22Rv1 (cell line): Measurements from ENCODE around the gene AIRE.

Experiments
- ZFX ChIP-seq: fragments of 450-650 bp; IDR thresholded peaks from 2 replicates; pipeline ENCODE4 v1.6.1; 2017; ENCODE audit warnings: antibody characterized with exemption, borderline replicate concordance
- TF ChIP-seq, protein P1 (sequence below): fragments of 450-650 bp; IDR thresholded peaks from 2 replicates; pipeline ENCODE4 v1.5.1; 2017; ENCODE audit warnings: mild to moderate bottlenecking

DNA sequence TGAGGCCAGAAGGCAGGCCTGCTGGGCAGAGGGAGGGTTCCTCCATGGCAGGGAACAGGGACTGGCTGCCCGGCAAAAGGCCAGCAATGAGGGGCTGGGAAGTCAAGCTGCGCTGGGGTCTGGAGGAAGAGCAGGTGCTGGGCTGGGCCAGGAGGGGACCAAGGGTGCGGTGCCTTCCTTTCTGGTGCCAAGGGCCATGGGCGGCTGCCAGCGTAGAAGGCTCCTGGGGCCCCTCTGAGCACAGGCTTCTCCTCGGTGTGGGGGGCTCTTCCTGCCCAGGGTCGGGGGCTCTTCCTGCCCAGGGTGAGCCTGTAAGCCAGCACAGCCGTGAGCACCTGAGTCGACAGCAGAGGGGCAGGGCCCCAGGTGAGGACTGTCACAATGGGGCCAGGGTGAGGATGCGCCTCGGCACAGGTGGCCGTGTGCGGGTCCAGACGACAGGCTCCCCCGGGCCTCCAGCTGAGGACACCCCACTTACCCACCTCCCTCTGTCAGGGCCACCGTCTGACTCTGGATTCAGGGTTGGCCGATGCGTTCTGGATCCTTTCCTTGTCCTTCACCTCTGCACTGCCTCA is 13.3 kb upstream of the AIRE start:
- TF ChIP-seq, protein P1, sequence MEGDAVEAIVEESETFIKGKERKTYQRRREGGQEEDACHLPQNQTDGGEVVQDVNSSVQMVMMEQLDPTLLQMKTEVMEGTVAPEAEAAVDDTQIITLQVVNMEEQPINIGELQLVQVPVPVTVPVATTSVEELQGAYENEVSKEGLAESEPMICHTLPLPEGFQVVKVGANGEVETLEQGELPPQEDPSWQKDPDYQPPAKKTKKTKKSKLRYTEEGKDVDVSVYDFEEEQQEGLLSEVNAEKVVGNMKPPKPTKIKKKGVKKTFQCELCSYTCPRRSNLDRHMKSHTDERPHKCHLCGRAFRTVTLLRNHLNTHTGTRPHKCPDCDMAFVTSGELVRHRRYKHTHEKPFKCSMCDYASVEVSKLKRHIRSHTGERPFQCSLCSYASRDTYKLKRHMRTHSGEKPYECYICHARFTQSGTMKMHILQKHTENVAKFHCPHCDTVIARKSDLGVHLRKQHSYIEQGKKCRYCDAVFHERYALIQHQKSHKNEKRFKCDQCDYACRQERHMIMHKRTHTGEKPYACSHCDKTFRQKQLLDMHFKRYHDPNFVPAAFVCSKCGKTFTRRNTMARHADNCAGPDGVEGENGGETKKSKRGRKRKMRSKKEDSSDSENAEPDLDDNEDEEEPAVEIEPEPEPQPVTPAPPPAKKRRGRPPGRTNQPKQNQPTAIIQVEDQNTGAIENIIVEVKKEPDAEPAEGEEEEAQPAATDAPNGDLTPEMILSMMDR = no peak
- TF ChIP-seq ZFX = no peak
